ENCODE data around the gene ALDH4A1.

Gene ALDH4A1

GRCh38 chr1:18943162-18943561 lies 40.8 kb upstream of the ALDH4A1 start:
- Mint-ChIP-seq H3K4me3 (no peak overlapping the region), H3K27ac (no peak overlapping the region), H3K9me3 (ENCODE audit: low read depth) (no peaks in the 10 kb centered on the region), H3K27me3 (no peaks in the 10 kb centered on the region), H3K36me3 (no peaks in the 10 kb centered on the region), H3K4me1 (ENCODE audit: low read depth) (peaks cover 58% of the 10 kb centered on the region)

GRCh38 chr1:18942340-18942739 lies 40.0 kb upstream of the ALDH4A1 start:
- Mint-ChIP-seq H3K4me1 (ENCODE audit: low read depth) (peaks cover 52% of the 10 kb centered on the region), H3K36me3 (no peaks in the 10 kb centered on the region), H3K4me3 (no peak overlapping the region), H3K27me3 (no peaks in the 10 kb centered on the region), H3K9me3 (ENCODE audit: low read depth) (no peaks in the 10 kb centered on the region), H3K27ac (no peak overlapping the region)

- Mint-ChIP-seq H3K27me3 (no peaks in the 10 kb centered on the region), H3K27ac (no peak overlapping the region), H3K4me1 (ENCODE audit: low read depth) (peaks cover 51% of the 10 kb centered on the region), H3K4me3 (no peak overlapping the region), H3K36me3 (no peaks in the 10 kb centered on the region), H3K9me3 (ENCODE audit: low read depth) (no peaks in the 10 kb centered on the region)
Measured at GRCh38 chr1:18941221-18942141, 39.1 kb upstream of the ALDH4A1 start.

- Mint-ChIP-seq H3K4me3 (no peak overlapping the region), H3K4me1 (ENCODE audit: low read depth) (peaks cover 46% of the 10 kb centered on the region)
Measured at GRCh38 chr1:18940303-18941020, 38.1 kb upstream of the ALDH4A1 start.

GRCh38 chr1:18939398-18940302 lies 37.3 kb upstream of the ALDH4A1 start:
- no peaks in the 10 kb centered on the region for H3K36me3 Mint-ChIP-seq

More at GRCh38 chr1:18940303-18941020, 38.1 kb upstream of the ALDH4A1 start:
- Mint-ChIP-seq H3K27me3 (no peaks in the 10 kb centered on the region), H3K27ac (peak overlapping the region; percentile 22), H3K36me3 (no peaks in the 10 kb centered on the region), H3K9me3 (ENCODE audit: low read depth) (no peaks in the 10 kb centered on the region)

GRCh38 chr1:18938707-18939070 lies 36.3 kb upstream of the ALDH4A1 start:
- Mint-ChIP-seq H3K27ac (no peak overlapping the region), H3K9me3 (ENCODE audit: low read depth) (no peaks in the 10 kb centered on the region), H3K27me3 (no peaks in the 10 kb centered on the region), H3K36me3 (no peaks in the 10 kb centered on the region), H3K4me1 (ENCODE audit: low read depth) (peaks cover 47% of the 10 kb centered on the region), H3K4me3 (no peak overlapping the region)

More at GRCh38 chr1:18939398-18940302, 37.3 kb upstream of the ALDH4A1 start:
- Mint-ChIP-seq H3K27me3 (no peaks in the 10 kb centered on the region), H3K27ac (peak overlapping the region; percentile 42), H3K4me1 (ENCODE audit: low read depth) (peaks cover 46% of the 10 kb centered on the region), H3K4me3 (no peak overlapping the region), H3K9me3 (ENCODE audit: low read depth) (no peaks in the 10 kb centered on the region)

GRCh38 chr1:18938008-18938706 lies 35.8 kb upstream of the ALDH4A1 start:
- no peaks in the 10 kb centered on the region for H3K9me3 Mint-ChIP-seq (ENCODE audit: low read depth)
- no peaks in the 10 kb centered on the region for H3K27me3 Mint-ChIP-seq
- H3K36me3 Mint-ChIP-seq, result no peaks in the 10 kb centered on the region
- H3K4me3 Mint-ChIP-seq, result no peak overlapping the region
- H3K27ac Mint-ChIP-seq, result no peak overlapping the region
- peaks cover 45% of the 10 kb centered on the region for H3K4me1 Mint-ChIP-seq (ENCODE audit: low read depth)

GRCh38 chr1:18937539-18937938 lies 35.2 kb upstream of the ALDH4A1 start:
- Mint-ChIP-seq H3K27ac (no peak overlapping the region), H3K4me1 (ENCODE audit: low read depth) (peaks cover 48% of the 10 kb centered on the region), H3K36me3 (no peaks in the 10 kb centered on the region)

GRCh38 chr1:18936814-18937481 lies 34.6 kb upstream of the ALDH4A1 start:
- Mint-ChIP-seq H3K9me3 (ENCODE audit: low read depth) (no peaks in the 10 kb centered on the region), H3K4me3 (no peak overlapping the region), H3K27ac (no peak overlapping the region), H3K27me3 (no peaks in the 10 kb centered on the region), H3K4me1 (ENCODE audit: low read depth) (peaks cover 51% of the 10 kb centered on the region), H3K36me3 (no peaks in the 10 kb centered on the region)

More at GRCh38 chr1:18937539-18937938, 35.2 kb upstream of the ALDH4A1 start:
- Mint-ChIP-seq H3K4me3 (no peak overlapping the region), H3K9me3 (ENCODE audit: low read depth) (no peaks in the 10 kb centered on the region), H3K27me3 (no peaks in the 10 kb centered on the region)

GRCh38 chr1:18936471-18936813 lies 34.1 kb upstream of the ALDH4A1 start:
- H3K4me1 Mint-ChIP-seq (ENCODE audit: low read depth), result peaks cover 55% of the 10 kb centered on the region
- H3K27me3 Mint-ChIP-seq, result no peaks in the 10 kb centered on the region
- H3K36me3 Mint-ChIP-seq, result no peaks in the 10 kb centered on the region
- peak overlapping the region; percentile 28 for H3K27ac Mint-ChIP-seq
- H3K4me3 Mint-ChIP-seq, result no peak overlapping the region
- no peaks in the 10 kb centered on the region for H3K9me3 Mint-ChIP-seq (ENCODE audit: low read depth)

- no peaks in the 10 kb centered on the region for H3K27me3 Mint-ChIP-seq
- no peaks in the 10 kb centered on the region for H3K36me3 Mint-ChIP-seq
- H3K27ac Mint-ChIP-seq, result no peak overlapping the region
- H3K9me3 Mint-ChIP-seq (ENCODE audit: low read depth), result no peaks in the 10 kb centered on the region
- H3K4me3 Mint-ChIP-seq, result no peak overlapping the region
- peaks cover 62% of the 10 kb centered on the region for H3K4me1 Mint-ChIP-seq (ENCODE audit: low read depth)
Measured at GRCh38 chr1:18934205-18935000, 32.0 kb upstream of the ALDH4A1 start.

GRCh38 chr1:18932879-18933278 lies 30.5 kb upstream of the ALDH4A1 start:
- H3K36me3 Mint-ChIP-seq, result no peaks in the 10 kb centered on the region
- no peaks in the 10 kb centered on the region for H3K9me3 Mint-ChIP-seq (ENCODE audit: low read depth)
- peaks cover 73% of the 10 kb centered on the region for H3K4me1 Mint-ChIP-seq (ENCODE audit: low read depth)
- no peaks in the 10 kb centered on the region for H3K27me3 Mint-ChIP-seq
- H3K4me3 Mint-ChIP-seq, result no peak overlapping the region
- peak overlapping the region; percentile 1 for H3K27ac Mint-ChIP-seq

- no peaks in the 10 kb centered on the region for H3K36me3 Mint-ChIP-seq
- peak overlapping the region; percentile 1 for H3K27ac Mint-ChIP-seq
- no peaks in the 10 kb centered on the region for H3K9me3 Mint-ChIP-seq (ENCODE audit: low read depth)
- H3K27me3 Mint-ChIP-seq, result no peaks in the 10 kb centered on the region
- peaks cover 77% of the 10 kb centered on the region for H3K4me1 Mint-ChIP-seq (ENCODE audit: low read depth)
- no peak overlapping the region for H3K4me3 Mint-ChIP-seq
Measured at GRCh38 chr1:18932387-18932786, 30.0 kb upstream of the ALDH4A1 start.
